Glomerular visceral epithelial cell (primary cell): ENCODE data around the gene ZNF319.

Experiments
- DNase-seq: peaks from one replicate; pipeline ENCODE4 v3.0.0-alpha.2; 2016; ENCODE audit errors: extremely low spot score

ZNF319 gene

DNA sequence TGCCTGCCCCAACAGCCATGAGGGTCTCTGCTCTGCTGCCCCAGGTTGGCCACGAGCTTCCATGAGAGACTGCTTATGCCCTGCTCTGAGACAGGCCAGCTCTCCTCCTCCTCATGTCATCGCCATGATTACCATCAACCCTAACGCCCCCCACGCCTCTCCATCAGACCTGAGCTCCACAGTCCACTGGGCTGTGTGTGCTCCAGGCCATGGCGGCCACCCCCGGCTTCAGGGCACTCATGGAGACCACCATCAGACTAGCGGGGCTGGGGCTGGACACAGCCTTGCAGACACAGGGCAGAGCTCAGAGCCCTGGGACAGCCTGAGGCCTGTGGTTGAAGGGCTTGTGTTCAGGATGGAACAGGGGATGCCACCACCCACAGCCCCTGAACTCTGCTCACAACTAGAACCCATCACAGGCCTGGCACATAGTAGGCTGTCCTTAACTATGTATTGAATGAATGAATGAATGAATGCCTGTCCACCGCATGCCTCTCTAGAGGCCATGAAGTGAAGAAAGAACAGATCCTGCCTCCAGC lies 44.1 kb downstream of the ZNF319 start:
- DNase-seq, result no peak

- no peak for DNase-seq
Measured at GRCh38 chr16:57955572-57956188, 44.8 kb downstream of the ZNF319 start.

- DNase-seq, result no peak
Measured at GRCh38 chr16:57953857-57954256, 46.6 kb downstream of the ZNF319 start.

DNA sequence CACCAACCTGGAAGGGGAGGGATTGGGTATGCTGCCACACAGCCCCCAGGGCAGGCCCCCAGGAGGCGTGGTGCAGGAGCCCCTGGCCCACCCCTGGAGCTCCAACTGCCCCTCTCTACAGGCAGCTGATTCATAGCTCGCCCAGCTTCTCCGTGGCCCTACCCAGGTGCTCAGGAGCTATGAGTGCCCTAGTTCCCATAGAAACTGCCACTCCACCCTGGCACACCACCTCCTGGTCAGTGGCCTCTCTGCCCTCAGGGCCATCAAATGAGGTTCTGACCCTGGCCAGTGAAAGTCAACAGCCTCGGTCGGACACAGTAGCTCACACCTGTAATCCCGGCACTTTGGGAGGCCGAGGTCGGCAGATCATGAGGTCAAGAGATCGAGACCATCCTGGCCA lies 47.6 kb downstream of the ZNF319 start:
- no peak for DNase-seq

DNA sequence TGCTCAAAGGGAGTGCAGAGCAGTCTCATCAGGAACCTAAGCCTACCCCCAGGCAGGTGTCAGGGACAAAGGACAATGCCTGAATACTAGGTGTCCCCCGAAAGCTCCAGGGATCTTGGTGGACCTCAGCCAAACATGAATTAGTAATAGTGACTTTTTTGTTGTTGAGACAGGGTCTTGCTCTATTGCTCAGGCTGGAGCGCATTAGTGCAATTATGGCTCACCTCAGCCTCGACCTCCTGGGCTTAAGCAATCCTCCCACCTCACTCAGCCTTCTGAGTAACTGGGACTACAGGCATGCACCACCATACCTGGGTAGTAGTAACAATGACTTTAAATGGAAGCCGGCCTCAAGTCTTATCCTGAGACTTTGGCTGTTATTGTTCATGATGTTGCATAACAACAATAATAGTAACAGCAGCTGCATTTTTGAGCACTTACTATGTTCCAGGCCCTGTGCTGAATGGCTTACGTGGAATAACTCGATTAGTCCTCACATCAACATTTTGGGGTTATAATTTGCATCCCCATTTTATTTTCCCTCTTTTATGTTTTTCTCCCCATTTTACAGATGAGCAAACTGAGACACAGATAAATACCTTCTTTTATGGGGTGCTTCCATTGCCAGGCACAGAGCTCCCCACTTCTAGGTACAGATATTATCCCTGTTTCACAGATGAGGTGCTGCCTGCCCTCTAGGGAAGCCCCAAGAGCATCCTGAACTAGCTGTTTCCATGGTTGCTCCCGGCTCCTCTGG lies 49.1 kb downstream of the ZNF319 start:
- DNase-seq, result no peak

GRCh38 chr16:57950382-57950781 lies 50.1 kb downstream of the ZNF319 start:
- DNase-seq, result no peak

DNA sequence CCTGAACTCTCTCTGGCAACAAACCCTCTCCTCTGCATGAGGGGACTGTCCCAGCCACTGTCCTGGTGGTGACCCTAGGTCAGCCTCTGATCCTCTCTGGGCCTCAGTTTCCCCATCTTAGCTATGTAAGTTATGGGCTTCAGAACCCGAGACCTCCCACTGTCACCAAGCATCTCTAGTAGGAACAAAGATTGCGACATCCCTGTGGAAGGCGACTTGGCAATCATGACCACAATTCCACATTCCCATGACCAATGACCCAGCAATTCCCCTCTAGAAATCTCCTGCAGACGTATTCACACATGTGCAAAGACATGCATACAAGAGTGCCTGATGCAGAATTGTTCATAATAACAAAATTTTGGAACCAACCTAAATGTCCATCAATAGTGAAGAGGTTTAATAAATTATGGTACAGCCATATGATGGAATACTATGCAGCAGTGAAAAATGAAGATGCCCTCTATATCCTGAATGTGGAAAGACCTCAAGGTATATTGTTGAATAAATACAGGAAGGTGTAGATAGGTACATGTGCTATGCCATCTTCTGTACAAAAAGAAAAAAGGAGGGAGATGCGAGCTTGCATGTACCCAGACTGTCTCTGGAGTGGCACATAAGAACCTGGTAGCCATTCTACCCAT lies 50.8 kb downstream of the ZNF319 start:
- no peak for DNase-seq

- no peak for DNase-seq
Measured at GRCh38 chr16:57949013-57949412, 51.5 kb downstream of the ZNF319 start.

- no peak for DNase-seq
Measured at GRCh38 chr16:57948027-57948426, 52.4 kb downstream of the ZNF319 start.

DNA sequence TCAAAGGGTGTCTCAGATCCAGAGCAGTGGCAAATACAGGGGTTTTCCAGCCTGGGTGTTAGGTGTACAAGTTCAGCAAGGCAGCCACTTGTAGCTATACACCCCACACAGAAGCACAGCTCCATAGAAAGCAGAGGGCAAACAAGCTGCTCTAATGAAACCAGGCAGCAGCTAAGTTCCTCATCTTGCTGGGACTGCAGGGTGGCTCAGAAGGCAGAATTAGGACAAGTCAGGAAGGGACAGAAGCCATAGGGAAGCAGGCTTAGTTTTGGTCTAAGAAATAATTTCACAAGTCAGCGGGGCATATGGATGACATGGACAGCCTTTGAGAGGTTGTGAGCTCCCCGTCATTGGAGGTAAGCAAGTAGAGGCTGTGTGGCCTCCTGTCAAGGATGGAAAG lies 53.2 kb downstream of the ZNF319 start:
- no peak for DNase-seq

GRCh38 chr16:57946181-57946801 lies 54.2 kb downstream of the ZNF319 start:
- no peak for DNase-seq

- no peak for DNase-seq
Measured at GRCh38 chr16:57945740-57946138, 54.7 kb downstream of the ZNF319 start.

GRCh38 chr16:57944970-57945739 lies 55.3 kb downstream of the ZNF319 start:
- DNase-seq, result no peak
